ENCODE measurements around the gene PTCD2.
A peak's percentile ranks its signal among the peaks of the same experiment; 100 is the strongest.

Gene PTCD2, protein sequence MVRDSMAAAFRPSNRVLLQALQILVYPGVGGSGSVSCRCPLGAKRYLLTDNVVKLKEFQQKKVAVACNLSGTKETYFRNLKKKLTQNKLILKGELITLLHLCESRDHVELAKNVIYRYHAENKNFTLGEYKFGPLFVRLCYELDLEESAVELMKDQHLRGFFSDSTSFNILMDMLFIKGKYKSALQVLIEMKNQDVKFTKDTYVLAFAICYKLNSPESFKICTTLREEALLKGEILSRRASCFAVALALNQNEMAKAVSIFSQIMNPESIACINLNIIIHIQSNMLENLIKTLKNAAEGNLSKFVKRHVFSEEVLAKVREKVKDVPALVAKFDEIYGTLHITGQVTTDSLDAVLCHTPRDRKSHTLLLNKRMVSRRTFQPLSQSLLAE

GRCh38 chr5:72319976-72320752 lies at the start of gene PTCD2, which contains the start of gene MRPS27:
TSS of gene PTCD2 (plus strand) at chr5:72320373. CDS start at chr5:72320383, 10 bp downstream.
TSS of gene MRPS27 (minus strand) at chr5:72320240. CDS start at chr5:72320221, 19 bp downstream.
- peak; percentile 90 for DNase-seq

DNA sequence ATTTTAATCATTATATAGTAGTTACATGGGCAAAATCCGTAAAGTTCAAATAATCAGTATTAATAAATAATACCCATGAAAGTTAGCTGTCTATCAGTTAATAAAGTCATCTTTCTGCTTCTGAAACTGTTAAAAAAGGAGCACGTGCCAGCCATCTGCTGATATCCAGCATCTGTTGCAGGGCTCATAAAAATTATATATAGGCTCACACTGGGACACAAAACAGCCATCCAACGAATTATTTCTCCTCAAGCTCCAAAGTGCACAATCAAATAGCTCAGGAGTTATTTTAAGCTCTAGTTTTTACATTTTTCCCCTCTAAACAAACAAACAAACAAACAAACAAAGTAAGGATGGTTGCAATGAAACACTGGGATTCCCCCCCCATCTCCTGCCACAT lies 48.5 kb upstream of the PTCD2 start:
- peak; percentile 51 for DNase-seq

- DNase-seq = no peak
These were observed 47.8 kb upstream of the PTCD2 start for GRCh38 chr5:72272398-72272797.

GRCh38 chr5:72273547-72273946 lies 46.6 kb upstream of the PTCD2 start:
- DNase-seq = no peak

GRCh38 chr5:72276219-72276752 lies 43.9 kb upstream of the PTCD2 start:
- DNase-seq = no peak

GRCh38 chr5:72280581-72281069 lies 39.5 kb upstream of the PTCD2 start:
- peak; percentile 23 for DNase-seq

DNA sequence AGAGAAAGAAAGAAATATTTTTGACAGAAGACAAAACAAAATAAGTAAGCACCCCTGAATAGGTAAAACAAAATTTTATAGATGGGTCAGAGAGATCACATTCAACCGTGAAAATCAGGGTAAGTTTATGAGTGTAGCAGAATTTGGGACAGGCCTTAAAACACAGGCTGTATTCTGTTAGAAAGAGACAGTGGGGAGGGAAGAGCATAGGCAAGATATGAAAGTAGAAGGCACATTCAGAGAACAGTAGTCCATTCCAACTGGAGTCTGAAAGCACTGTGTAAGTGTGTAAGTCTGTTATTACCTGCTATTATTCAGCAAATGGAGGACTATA lies 38.8 kb upstream of the PTCD2 start:
- no peak for DNase-seq

DNA sequence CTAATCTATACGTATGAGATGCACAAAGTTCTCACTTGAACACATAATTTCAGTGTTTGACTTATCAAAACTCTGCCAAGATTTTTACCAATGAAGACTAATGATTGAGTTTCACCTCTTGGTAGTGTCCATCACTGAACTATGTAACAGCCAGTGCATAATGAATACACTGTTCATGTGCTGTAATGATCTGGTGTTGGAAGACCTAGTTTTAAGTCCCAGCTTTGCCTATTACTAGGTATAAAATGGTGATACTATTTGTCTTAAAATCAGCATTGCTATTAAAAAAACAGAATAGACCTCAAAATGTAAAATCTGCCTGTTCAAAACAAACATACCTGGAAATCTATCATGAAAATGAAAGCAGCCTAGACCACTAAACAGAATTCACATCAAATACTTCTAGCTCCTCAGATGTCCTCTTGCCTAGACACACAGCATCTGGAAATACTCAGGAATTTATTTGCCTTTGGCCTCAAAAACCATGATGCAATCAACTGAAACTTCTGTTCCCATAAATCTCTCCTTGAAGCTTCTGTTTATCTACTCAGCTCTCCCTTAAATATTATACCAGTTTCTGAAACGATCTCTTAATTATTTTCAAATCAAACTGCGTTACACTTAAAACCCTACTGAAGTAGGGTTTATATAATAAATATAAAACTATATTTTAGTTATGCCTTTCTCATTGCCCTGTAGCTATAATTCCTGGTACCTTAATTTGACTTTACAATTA lies 38.2 kb upstream of the PTCD2 start:
- no peak for DNase-seq

- no peak for DNase-seq
These were observed 37.3 kb upstream of the PTCD2 start for GRCh38 chr5:72282878-72283277.

- DNase-seq = no peak
These were observed 36.8 kb upstream of the PTCD2 start for GRCh38 chr5:72283358-72283757.

- no peak for DNase-seq
These were observed 35.4 kb upstream of the PTCD2 start for GRCh38 chr5:72284559-72285423.

DNA sequence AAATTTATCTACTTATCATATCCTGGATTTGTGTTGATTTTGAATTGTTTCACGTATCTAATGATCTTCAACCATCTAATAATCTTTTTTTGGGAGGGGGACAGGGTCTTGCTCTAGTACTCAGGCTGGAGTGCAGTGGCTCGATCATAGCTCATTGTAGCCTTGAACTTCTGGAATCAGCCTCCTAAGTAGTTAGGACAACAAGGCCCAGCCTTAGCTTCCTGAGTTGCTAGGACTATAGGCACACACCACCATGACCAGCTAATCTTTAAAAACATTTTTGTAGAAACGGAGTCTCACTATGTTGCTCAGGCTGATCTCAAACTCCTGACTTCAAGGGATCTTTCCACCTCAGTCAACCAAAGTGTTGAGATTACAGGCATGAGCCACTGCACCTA lies 34.8 kb upstream of the PTCD2 start:
- no peak for DNase-seq

DNA sequence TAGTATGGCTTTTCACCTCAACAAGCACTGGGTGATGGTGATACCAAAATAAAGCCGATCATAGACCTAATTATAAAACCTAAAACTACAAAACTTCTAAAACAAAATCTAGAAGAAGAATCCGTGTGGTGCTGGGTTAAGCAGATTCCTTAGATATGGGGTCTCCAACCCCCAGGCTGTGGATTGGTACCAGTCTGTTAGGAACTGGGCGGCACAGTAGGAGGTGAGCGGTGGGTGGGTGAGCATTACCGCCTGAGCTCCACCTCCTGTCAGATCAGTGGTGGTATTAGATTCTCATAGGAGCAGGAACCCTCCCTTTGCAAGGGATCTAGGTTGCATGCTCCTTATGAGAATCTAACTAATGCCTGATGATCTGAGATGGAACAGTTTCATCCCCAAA lies 33.4 kb upstream of the PTCD2 start:
- DNase-seq = no peak

GRCh38 chr5:72288924-72289323 lies 31.2 kb upstream of the PTCD2 start:
- peak; percentile 95 for DNase-seq

GRCh38 chr5:72290356-72291133 lies 29.6 kb upstream of the PTCD2 start:
- DNase-seq = no peak

DNA sequence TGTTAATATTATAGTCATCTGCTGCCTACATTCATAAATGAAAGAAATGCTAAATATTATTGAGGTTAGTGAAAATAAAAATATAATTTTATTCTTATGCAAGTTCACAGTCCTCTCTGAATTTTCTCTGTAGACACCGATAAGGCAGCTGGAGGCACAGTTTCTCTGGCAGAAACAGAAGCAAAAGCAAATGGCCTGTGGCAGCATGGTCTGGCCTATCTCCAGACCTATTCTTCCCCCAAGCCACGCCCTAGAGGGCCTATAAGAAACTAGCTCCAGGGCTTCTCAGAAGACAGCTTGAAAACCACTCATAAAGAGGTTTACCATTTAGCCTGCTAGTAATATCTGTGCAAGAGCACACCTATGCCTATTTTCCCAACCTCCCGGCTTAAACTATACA lies 28.6 kb upstream of the PTCD2 start:
- peak; percentile 31 for DNase-seq

GRCh38 chr5:72292411-72292810 lies 27.8 kb upstream of the PTCD2 start:
- DNase-seq = no peak

DNA sequence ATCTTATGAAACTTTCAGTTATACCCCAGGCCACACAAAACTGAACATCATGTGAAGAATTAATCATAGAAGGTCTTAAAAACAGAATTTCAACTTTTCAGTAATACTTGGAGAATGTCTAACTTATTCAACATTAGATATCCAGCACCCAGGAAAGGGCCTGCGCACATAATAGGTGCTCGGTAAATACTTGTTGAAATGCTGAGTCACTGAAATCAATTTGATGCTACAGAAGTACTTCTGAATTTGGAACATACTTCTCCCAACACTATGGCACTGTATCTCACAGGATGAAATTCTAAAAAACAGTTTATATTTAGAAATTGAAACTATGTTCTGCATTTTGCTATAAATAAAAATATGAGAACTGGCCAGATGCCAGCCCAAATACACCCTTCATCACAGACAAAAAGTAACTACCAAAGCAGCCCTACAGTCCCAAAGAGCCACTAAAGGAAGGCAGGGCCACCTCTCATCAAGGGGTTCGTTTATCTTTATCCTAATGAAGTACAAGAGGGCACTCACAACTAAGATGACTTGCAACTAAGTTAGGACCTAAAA lies 26.6 kb upstream of the PTCD2 start:
- DNase-seq = peak; percentile 17

GRCh38 chr5:72294473-72294872 lies 25.7 kb upstream of the PTCD2 start:
- no peak for DNase-seq

DNA sequence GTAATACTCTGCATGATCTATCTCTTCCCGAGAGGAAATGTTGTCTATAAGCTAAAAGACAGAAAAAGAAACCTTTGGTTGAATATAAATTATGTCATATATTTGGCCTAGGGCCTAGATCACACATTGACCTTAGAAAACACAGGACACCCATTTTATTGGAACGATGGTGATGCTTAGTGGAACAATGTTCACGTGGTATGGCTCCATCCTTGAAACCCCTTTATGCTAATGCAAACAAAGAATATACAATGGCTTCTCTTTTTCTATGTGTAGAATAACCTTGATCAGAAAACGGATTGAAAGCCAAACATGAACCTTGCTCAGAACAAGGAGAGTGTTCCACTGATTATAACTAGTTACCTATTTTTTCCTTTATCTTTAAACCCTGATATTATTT lies 24.6 kb upstream of the PTCD2 start:
- peak; percentile 90 for DNase-seq

DNA sequence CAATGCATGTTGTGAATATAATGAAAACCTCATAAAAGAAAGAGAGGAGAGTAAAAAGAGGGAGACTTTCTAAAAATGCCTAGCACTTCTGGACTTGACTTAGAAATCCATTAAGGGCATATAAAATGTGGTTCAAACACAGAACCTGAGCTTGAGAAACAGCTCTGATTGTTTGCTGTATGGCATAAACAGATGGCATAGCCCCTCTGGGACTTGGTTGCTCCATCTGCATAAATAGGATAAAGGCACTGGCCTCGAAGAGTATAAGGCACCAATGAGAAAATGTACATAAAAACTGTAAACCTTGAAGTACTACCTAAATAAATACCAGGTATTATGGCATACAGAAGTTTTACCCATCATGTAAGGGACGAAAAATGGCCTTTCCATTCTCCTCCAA lies 23.9 kb upstream of the PTCD2 start:
- peak; percentile 89 for DNase-seq

Measured in NCI-H1694 (cell line).